Esophagus (tissue), 2 donors: ENCODE results near the gene ZNF618. TPM values are rescaled to one million over a fixed set of nuclear protein-coding genes. Genes with fewer than 3 reads are reported as not detected.

Experiments used
- H3K27ac ChIP-seq, 2 donors: one replicate each; pipeline ENCODE4 v1.5.1; 2013; ENCODE audit warnings: low read depth in 2 of 2, mild to moderate bottlenecking in 2 of 2, inconsistent platforms in 1 of 2, low read length in 1 of 2, moderate library complexity in 1 of 2
- H3K27me3 ChIP-seq, 2 donors: one replicate each; pipeline ENCODE4 v1.6.1; 2013; ENCODE audit warnings: low read length in 2 of 2, control low read depth in 1 of 2, mild to moderate bottlenecking in 1 of 2; ENCODE audit not compliant: insufficient read depth in 2 of 2, control insufficient read depth in 1 of 2
- H3K36me3 ChIP-seq, 2 donors: one replicate each; pipeline ENCODE4 v1.6.1; 2013; ENCODE audit warnings: low read length in 1 of 2; ENCODE audit not compliant: control insufficient read depth in 2 of 2, insufficient read depth in 2 of 2
- H3K4me1 ChIP-seq, 2 donors: one replicate each; pipeline ENCODE4 v1.6.1; 2013; ENCODE audit warnings: low read length in 1 of 2; ENCODE audit not compliant: control insufficient read depth in 2 of 2, insufficient read depth in 2 of 2
- H3K4me3 ChIP-seq, 2 donors: one replicate each; pipeline ENCODE4 v1.5.1; 2013; ENCODE audit warnings: low read length in 2 of 2, mild to moderate bottlenecking in 2 of 2, low read depth in 1 of 2, moderate library complexity in 1 of 2
- H3K9me3 ChIP-seq, 2 donors: one replicate each; pipeline ENCODE4 v1.6.1; 2013; ENCODE audit warnings: mild to moderate bottlenecking in 2 of 2, low read depth in 1 of 2, low read length in 1 of 2, moderate library complexity in 1 of 2; ENCODE audit not compliant: control insufficient read depth in 2 of 2, insufficient read depth in 1 of 2
- WGBS, 2 donors: extraction: QIAGEN DNeasy Blood & Tissue Kit; methylation state at CpG; one replicate each; pipeline ENCODE4 v1.1.7; 2013; 5-methylcytosine and 5-hydroxymethylcytosine counted together
- polyA plus RNA-seq, 2 donors: library from polyadenylated mRNA; stranded (reverse); fragments of 200-250 nt; gene quantifications; one replicate each; pipeline ENCODE4 v1.2.3, GENCODE V29; 2013
- donor health status: healthy with polysubstance abuse.
- donor health status: Bipolar disorder and iron deficiency.

ZNF618 gene
- polyA plus RNA-seq, 2 donors = 0.56 to 1.0 TPM

GRCh38 chr9:113941056-113941455 lies 64.9 kb downstream of the ZNF618 start:
- Histone ChIP-seq H3K36me3 (peaks cover 0 to 2% of the 10 kb centered on the region in 2 donors), H3K4me1 (peaks cover 0 to 4% of the 10 kb centered on the region in 2 donors), H3K4me3 (no peak overlapping the region), H3K9me3 (peaks cover 0 to 2% of the 10 kb centered on the region in 2 donors), H3K27ac (no peak overlapping the region), H3K27me3 (no peaks in the 10 kb centered on the region)

GRCh38 chr9:113941526-113941925 lies 65.4 kb downstream of the ZNF618 start:
- Histone ChIP-seq H3K4me3 (no peak overlapping the region), H3K36me3 (peaks cover 0 to 2% of the 10 kb centered on the region in 2 donors), H3K9me3 (peaks cover 0 to 2% of the 10 kb centered on the region in 2 donors), H3K4me1 (peaks cover 0 to 4% of the 10 kb centered on the region in 2 donors), H3K27me3 (no peaks in the 10 kb centered on the region), H3K27ac (no peak overlapping the region)
- WGBS, 2 donors = 80 to 89% methylated on average over 2 of the region's 2 CpGs

- H3K36me3 ChIP-seq = peaks cover 0 to 2% of the 10 kb centered on the region in 2 donors
- peaks cover 0 to 4% of the 10 kb centered on the region in 2 donors for H3K4me1 ChIP-seq
- no peak overlapping the region for H3K4me3 ChIP-seq
- WGBS, 2 donors = 82 to 86% methylated on average over 13 of the region's 13 CpGs
- peaks cover 0 to 2% of the 10 kb centered on the region in 2 donors for H3K9me3 ChIP-seq
- no peaks in the 10 kb centered on the region for H3K27me3 ChIP-seq
- no peak overlapping the region for H3K27ac ChIP-seq
These were observed 67.3 kb downstream of the ZNF618 start for GRCh38 chr9:113943112-113944009.

- H3K27ac ChIP-seq = no peak overlapping the region
- 93 to 95% methylated on average over 8 of the region's 8 CpGs for WGBS, 2 donors
- H3K27me3 ChIP-seq = no peaks in the 10 kb centered on the region
- H3K4me3 ChIP-seq = no peak overlapping the region
- H3K4me1 ChIP-seq = peaks cover 0 to 4% of the 10 kb centered on the region in 2 donors
- H3K36me3 ChIP-seq = peaks cover 0 to 2% of the 10 kb centered on the region in 2 donors
- peaks cover 0 to 2% of the 10 kb centered on the region in 2 donors for H3K9me3 ChIP-seq
These were observed 69.7 kb downstream of the ZNF618 start for GRCh38 chr9:113945784-113946183.

- Histone ChIP-seq H3K4me1 (peaks cover 0 to 4% of the 10 kb centered on the region in 2 donors), H3K9me3 (peaks cover 0 to 2% of the 10 kb centered on the region in 2 donors), H3K27ac (no peak overlapping the region), H3K27me3 (no peaks in the 10 kb centered on the region), H3K36me3 (peaks cover 0 to 2% of the 10 kb centered on the region in 2 donors), H3K4me3 (no peak overlapping the region)
- whole genome bisulfite sequencing, 2 donors = 95 to 96% methylated on average over 11 of the region's 11 CpGs
These were observed 70.5 kb downstream of the ZNF618 start for GRCh38 chr9:113946496-113947115.

- WGBS, 2 donors = 90% methylated on average over 8 of the region's 8 CpGs
- Histone ChIP-seq H3K9me3 (peaks cover 0 to 2% of the 10 kb centered on the region in 2 donors), H3K4me3 (no peak overlapping the region), H3K36me3 (peaks cover 0 to 1% of the 10 kb centered on the region in 2 donors), H3K27me3 (no peaks in the 10 kb centered on the region), H3K4me1 (peaks cover 0 to 3% of the 10 kb centered on the region in 2 donors), H3K27ac (no peak overlapping the region)
These were observed 71.8 kb downstream of the ZNF618 start for GRCh38 chr9:113947941-113948340.

GRCh38 chr9:113948891-113949570 lies 72.9 kb downstream of the ZNF618 start:
- 88 to 91% methylated on average over 11 of the region's 11 CpGs for WGBS, 2 donors
- H3K27ac ChIP-seq = no peak overlapping the region
- no peaks in the 10 kb centered on the region for H3K27me3 ChIP-seq
- H3K9me3 ChIP-seq = peaks cover 0 to 2% of the 10 kb centered on the region in 2 donors
- H3K36me3 ChIP-seq = no peaks in the 10 kb centered on the region
- H3K4me1 ChIP-seq = no peaks in the 10 kb centered on the region
- no peak overlapping the region for H3K4me3 ChIP-seq

DNA sequence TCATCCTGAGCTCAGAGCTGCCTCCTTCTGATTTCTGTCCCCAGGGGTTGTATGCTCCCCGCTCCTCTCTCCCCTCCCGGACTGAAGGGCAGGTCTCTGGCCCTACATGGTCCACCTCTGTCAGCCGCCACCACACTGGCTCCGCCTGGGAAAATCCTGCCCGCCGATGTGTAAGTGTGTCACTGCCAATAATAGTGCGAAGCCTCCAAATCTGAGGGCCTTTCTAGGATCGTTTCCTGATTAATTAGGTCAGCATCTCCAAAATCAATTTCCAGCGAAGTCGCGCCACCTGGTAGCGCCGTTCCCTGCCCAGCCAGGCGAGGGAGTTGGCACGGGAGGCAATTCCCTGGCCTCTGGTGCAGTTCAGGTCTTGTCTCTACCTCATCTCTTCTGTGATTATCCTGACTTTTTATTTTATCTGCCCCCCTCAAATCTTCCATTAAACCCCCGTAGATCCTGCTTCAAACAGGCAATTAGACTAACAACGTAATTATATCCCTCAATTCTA lies 73.5 kb downstream of the ZNF618 start:
- no peak overlapping the region for H3K4me3 ChIP-seq
- H3K4me1 ChIP-seq = no peaks in the 10 kb centered on the region
- H3K27ac ChIP-seq = no peak overlapping the region
- no peaks in the 10 kb centered on the region for H3K36me3 ChIP-seq
- no peaks in the 10 kb centered on the region for H3K27me3 ChIP-seq
- H3K9me3 ChIP-seq = peaks cover 0 to 2% of the 10 kb centered on the region in 2 donors
- 92 to 95% methylated on average over 17 of the region's 17 CpGs for WGBS, 2 donors
